Measurements from ENCODE around the gene RTL1. TPM values are rescaled to one million over a fixed set of nuclear protein-coding genes. Genes with fewer than 3 reads are reported as not detected.
A peak's percentile ranks its signal among the peaks of the same experiment; 100 is the strongest.

Gene RTL1
- total and polyA plus RNA-seq, 2 donors (not counting 3 experiments of a cell fraction or from before 2014, with no cell fraction given) = not detected

GRCh38 chr14:100902295-100903133 is 1.0 kb downstream of the RTL1 start:
- peaks cover 3 to 6% of the 10 kb centered on the region in 2 experiments for H3K27me3 ChIP-seq (ENCODE audit: control insufficient read depth in 2 of 2, insufficient read depth in 2 of 2, low read length in 2 of 2)
- peaks cover 0 to 26% of the 10 kb centered on the region in 2 experiments for H3K36me3 ChIP-seq (ENCODE audit: control insufficient read depth in 2 of 2, extremely low read depth in 1 of 2, insufficient read depth in 2 of 2, low read length in 2 of 2)
- no peak overlapping the region for H3K27ac ChIP-seq (ENCODE audit: insufficient read depth, low read depth, low read length)
- no peaks in the 10 kb centered on the region for H3K9me1 ChIP-seq (replicated peaks; ENCODE audit: control insufficient read depth, extremely low read depth, insufficient read depth, low read length)
- TF ChIP-seq, protein P1, sequence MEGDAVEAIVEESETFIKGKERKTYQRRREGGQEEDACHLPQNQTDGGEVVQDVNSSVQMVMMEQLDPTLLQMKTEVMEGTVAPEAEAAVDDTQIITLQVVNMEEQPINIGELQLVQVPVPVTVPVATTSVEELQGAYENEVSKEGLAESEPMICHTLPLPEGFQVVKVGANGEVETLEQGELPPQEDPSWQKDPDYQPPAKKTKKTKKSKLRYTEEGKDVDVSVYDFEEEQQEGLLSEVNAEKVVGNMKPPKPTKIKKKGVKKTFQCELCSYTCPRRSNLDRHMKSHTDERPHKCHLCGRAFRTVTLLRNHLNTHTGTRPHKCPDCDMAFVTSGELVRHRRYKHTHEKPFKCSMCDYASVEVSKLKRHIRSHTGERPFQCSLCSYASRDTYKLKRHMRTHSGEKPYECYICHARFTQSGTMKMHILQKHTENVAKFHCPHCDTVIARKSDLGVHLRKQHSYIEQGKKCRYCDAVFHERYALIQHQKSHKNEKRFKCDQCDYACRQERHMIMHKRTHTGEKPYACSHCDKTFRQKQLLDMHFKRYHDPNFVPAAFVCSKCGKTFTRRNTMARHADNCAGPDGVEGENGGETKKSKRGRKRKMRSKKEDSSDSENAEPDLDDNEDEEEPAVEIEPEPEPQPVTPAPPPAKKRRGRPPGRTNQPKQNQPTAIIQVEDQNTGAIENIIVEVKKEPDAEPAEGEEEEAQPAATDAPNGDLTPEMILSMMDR (IDR thresholded peaks at IDR 0.05; ENCODE audit: extremely low read depth in 1 of 2, insufficient read depth in 1 of 2, low read depth in 1 of 2, low read length in 2 of 2) = peak in 1 of 2 donors; percentile 12
- TF ChIP-seq EZH2 (IDR thresholded peaks at IDR 0.05; ENCODE audit: borderline replicate concordance, low read depth, low read length, severe bottlenecking) = no peak
- CTCF ChIA-PET = interaction anchor here (1.3 kb wide), 1 partner anchor 333 kb away, joined by 5 read pairs; no protein-coding TSS in a partner anchor
- H3K4me3 ChIP-seq (replicated peaks in 1 of 3; ENCODE audit: insufficient read depth in 1 of 3, low read depth in 1 of 3, low read length in 3 of 3) = no peak overlapping the region
- BruUV-seq (replicated peaks) = no TSS peak
- POLR2A ChIA-PET = no interaction called here
- FAIRE-seq (no peak), DNase-seq (ENCODE audit: low read depth, low spot score) (no peak)
- H3K4me2 ChIP-seq (ENCODE audit: insufficient read depth, low read length) = no peak overlapping the region
- no peak overlapping the region for H3K9ac ChIP-seq (replicated peaks; ENCODE audit: extremely low read depth, insufficient read depth, low read length)
- peaks cover 13% of the 10 kb centered on the region for H3K4me1 ChIP-seq (ENCODE audit: control insufficient read depth, extremely low read depth, insufficient read depth, low read length)
- dilution Hi-C loops (cut with MboI; ENCODE audit: extremely low pct_ligation_motif_present, low sequenced_read_pairs) (no loop called here), intact Hi-C loops (cut with micrococcal nuclease) (loop anchor here (5.0 kb wide), 2 partner anchors 170 to 195 kb away; no protein-coding TSS in a partner anchor)
- no peaks in the 10 kb centered on the region for H4K20me1 ChIP-seq (replicated peaks; ENCODE audit: control insufficient read depth, extremely low read depth, insufficient read depth, low read length)
- H3K9me3 ChIP-seq (replicated peaks; ENCODE audit: control insufficient read depth, insufficient read depth, low read length) = no peaks in the 10 kb centered on the region
- no peak overlapping the region for H2AFZ ChIP-seq (ENCODE audit: low read depth, low read length)
- no peaks in the 10 kb centered on the region for H3K79me2 ChIP-seq (ENCODE audit: control insufficient read depth, insufficient read depth, low read length)

All from endothelial cell of umbilical vein (primary cell).